Eye (tissue), 1 donor: ENCODE data around the gene COG5.

Experiments
- DNase-seq: peaks from one replicate; pipeline ENCODE4 v3.0.0-alpha.2; 2015

Gene COG5

GRCh38 chr7:107387573-107388219 is 176.0 kb downstream of the COG5 start:
- no peak for DNase-seq

GRCh38 chr7:107387128-107387527 is 176.6 kb downstream of the COG5 start:
- peak; percentile 25 for DNase-seq

DNA sequence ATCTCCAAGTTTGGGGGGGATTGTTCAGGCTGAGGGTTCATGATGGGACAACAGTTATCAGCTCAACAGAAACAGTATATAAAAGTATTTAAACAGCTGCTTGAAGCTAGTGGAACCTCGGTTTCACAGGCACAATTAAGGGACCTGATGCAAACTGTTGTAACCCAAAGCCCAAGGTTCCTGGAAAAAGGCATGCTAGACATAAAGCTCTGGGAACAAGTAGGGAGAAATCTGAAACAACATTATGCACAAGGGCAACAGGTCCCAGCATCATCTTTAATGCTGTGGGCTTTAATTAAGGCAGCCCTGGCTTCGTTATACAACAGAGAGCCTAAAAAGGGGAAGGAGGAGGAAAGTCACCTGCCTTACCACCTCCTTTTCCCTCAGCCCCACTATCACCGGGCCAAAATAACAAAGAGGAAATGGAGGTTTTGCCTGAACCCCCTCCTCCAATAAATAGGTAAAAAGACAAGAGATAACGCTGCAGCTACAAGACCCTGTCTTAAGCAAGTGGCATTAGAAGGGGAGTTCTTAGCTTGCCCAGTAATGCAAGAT is 177.1 kb downstream of the COG5 start:
- no peak for DNase-seq

DNA sequence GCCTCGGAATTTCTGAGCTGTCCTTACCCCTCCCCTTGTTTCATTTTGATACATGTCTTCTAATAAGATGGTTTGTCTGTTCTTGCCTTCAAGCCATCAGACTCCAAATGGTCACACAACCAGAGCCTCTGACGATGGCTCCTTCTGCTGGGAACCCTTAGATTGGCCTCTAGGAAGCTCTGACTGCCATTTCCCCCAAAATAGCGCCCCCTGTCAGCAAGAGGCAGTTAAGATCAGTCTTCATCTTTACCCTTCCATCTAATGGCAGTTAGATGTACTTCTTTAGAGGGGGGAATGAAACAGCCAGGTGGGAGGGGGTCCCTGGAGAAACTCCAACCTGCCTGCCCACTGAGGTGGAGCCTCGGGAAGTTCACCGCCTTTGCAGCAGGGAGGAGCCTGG is 179.7 kb downstream of the COG5 start:
- no peak for DNase-seq

- no peak for DNase-seq
These were observed 180.5 kb downstream of the COG5 start for GRCh38 chr7:107383203-107383602.

DNA sequence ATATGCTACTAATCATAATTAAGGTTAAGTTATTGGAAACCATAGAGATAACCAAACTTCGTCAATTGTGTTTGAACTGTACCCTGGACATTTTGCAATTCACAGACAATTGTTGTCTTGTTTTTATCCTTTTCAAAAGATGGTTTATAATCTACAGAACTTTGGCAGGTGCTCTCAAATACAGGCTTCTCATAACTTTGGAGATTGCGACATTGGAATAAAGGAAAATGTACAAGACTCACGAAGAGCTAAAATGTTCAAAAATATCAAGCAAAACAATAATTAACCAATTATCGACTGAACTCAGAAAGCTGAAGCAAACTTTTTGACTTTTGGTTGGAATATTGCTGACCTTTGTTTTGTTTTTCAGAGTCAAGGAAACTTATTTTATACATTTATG is 182.3 kb downstream of the COG5 start:
- no peak for DNase-seq

DNA sequence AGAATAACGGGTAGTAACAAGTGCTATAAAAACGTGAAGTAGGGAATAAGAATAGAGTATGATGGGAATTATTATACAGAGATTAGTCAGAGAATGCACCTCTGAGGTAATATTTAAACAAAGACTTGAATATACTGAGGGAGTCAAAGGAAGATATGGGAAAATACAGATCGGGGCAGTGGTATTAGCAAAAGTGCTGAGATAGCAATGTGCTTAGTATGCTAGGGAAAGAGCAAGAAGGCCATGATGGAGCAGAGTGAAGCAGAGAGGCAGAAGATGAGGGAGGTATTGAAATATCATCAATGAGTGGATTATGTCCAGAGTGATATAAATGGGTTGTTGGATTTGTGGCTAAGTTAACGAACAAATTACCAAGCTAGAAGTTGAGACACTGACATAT is 190.4 kb downstream of the COG5 start:
- no peak for DNase-seq

GRCh38 chr7:107372298-107372697 is 191.4 kb downstream of the COG5 start:
- DNase-seq: no peak

- peak; percentile 8 for DNase-seq
These were observed 192.9 kb downstream of the COG5 start for GRCh38 chr7:107370816-107371215.

DNA sequence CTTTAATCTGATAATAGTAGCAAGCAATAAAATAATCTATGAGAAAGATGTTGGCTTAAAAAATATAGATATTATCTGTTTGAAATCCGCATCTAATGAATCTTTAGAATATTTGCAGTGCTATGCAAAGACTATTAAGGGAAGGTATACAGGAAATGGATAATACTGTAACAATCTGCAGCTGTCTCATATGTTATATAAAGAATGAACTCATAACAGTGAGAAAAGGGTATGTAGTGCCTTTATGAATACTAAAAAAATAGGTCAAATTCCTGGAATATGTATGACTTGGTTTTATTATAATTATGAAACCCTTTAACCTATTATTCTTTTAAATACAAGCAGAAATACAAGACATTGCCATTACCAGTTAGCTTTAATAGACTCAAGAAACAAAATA is 198.9 kb downstream of the COG5 start:
- DNase-seq: no peak

DNA sequence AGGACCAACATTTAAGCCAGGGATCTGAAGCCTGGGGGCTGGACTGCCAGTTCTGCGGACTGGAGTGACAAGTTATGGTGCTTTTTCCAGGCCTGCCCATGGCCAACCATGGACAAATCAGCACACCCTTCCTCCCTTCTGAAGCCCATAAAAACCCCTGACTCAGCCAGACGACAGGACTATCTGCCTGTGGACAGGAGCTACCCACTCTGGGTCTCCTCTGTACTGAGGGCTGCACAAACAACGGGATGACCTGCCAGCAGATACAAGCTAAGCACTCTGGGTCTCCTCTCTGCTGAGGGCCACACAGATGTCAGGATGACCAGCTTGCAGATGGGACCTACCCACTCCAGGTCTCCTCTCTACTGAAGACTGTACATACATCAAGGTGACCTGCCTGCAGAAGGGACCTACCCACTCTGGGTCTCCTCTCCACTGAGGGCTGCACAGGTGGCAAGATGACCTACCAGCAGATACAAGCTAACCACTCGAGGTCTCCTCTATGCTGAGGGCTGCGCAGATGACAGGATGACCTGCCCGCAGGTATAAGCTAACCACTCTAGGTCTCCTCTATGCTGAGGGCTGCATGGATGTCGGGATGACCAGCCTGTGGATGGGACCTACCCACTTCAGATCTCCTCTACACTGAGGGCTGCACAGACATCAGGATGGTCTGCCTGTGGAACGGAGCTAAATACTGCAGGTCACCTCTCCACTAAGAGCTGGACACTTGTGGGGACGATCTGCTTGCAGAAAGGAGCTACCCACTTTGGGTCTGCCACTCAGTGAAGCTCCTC is 204.0 kb downstream of the COG5 start:
- no peak for DNase-seq

- no peak for DNase-seq
These were observed 208.1 kb downstream of the COG5 start for GRCh38 chr7:107355616-107356015.

- DNase-seq: no peak
These were observed 209.1 kb downstream of the COG5 start for GRCh38 chr7:107354640-107355039.

DNA sequence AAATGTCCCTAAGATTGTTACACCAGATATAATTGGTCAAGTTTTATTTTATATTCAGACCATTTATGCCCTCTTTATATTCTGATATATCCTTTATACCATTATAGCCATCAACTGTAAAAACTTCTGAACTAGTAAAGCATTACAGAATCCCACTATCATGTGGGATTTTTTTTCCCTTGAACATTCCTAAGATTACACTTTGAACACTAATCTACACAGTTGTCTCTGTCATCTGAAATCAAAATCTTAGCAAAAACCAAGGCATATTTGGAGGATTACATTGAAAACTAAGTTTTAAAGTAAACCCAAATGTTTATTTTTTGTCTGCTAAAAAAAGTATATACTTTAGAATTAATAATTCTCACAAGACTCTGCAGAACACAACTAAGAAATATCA is 210.0 kb downstream of the COG5 start:
- no peak for DNase-seq

DNA sequence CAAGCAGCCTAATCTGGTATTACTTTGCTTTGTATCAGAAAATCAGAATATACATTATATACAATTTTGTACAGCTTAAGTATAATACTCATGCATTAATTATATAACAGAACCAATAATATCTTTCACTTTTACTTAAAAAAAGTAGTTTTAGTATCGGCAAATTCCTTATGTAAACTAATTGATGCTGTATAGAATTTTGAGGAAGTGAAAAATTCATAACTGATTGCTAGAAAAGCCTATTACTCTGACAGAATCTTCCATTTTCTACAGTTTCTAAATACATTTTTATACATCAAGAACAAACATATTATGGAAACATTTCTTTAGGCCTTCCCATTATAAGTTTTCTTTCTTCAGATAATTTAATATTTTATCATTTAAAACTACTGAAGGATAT is 217.8 kb downstream of the COG5 start:
- no peak for DNase-seq

DNA sequence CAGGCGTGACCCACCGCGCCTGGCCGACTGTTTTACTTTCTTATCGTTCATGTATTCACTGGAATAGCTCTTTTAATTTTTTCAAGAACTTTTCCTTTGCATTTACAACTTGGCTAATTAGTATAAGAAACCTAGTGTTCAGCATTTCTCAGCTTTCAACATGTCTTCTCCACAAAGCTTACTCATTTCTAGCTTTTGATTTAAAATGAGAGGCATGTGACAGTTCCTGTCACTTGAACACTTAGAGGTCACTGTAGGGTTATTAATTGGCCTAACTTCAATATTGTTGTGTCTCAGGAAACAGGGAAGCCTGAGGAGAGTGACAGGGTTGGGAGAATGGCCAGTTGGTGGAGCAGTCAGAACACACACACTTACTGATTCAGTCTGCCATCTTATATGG is 218.9 kb downstream of the COG5 start:
- DNase-seq: no peak

- DNase-seq: no peak
These were observed 219.4 kb downstream of the COG5 start for GRCh38 chr7:107344286-107344685.

- no peak for DNase-seq
These were observed 225.6 kb downstream of the COG5 start for GRCh38 chr7:107338080-107338479.

- no peak for DNase-seq
These were observed 231.0 kb downstream of the COG5 start for GRCh38 chr7:107332488-107333269.

GRCh38 chr7:107330478-107330877 is 233.2 kb downstream of the COG5 start:
- no peak for DNase-seq

- DNase-seq: peak; percentile 11
These were observed 235.6 kb downstream of the COG5 start for GRCh38 chr7:107327986-107328569.

DNA sequence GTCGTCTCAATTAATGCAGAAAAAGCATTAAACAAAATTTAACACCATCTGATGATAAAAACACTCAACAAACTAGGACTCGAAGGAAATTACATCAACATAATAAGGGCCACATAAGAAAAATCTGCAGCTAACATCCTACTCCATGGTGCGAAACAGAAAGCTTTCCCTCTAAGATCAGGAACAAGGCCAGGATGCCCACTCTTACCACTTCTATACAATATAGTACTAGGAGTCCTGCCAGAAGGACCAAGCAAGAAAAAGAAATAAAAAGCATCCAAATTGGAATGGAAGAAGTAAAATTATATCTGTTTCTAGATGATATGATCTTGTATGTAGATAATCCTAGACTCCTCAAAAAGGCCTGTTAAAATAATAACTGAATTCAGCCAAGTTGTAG is 237.7 kb downstream of the COG5 start:
- no peak for DNase-seq

- no peak for DNase-seq
These were observed 241.7 kb downstream of the COG5 start for GRCh38 chr7:107322015-107322414.
